Testis (tissue), 3 donors: Measurements from ENCODE around the gene ADARB1. TPM values are rescaled to one million over a fixed set of nuclear protein-coding genes. Genes with fewer than 3 reads are reported as not detected.

ENCODE experiments used
- DNase-seq: peaks from one replicate; pipeline ENCODE4 v3.0.0-alpha.2; 2019
- H3K27ac ChIP-seq, 2 donors: fragments of 200-600 bp; sonication (generic); one replicate each; pipeline ENCODE4 v1.5.1; 2019
- H3K27me3 ChIP-seq: fragments of 200-600 bp; sonication (generic); one replicate; pipeline ENCODE4 v1.5.1; 2019
- H3K36me3 ChIP-seq: fragments of 200-600 bp; sonication (generic); one replicate; pipeline ENCODE4 v1.5.1; 2017; ENCODE audit warnings: low read depth; ENCODE audit errors: missing control alignments
- H3K4me1 ChIP-seq: fragments of 200-600 bp; sonication (generic); one replicate; pipeline ENCODE4 v1.5.1; 2019
- H3K4me3 ChIP-seq, 2 donors: fragments of 200-600 bp; sonication (generic); one replicate each; pipeline ENCODE4 v1.5.1; 2017 to 2019
- H3K9me3 ChIP-seq: fragments of 200-600 bp; sonication (generic); one replicate; pipeline ENCODE4 v1.5.1; 2017
- CTCF ChIP-seq, 3 experiments: fragments of 450-650 bp in 2 of 3; fragments of 200-600 bp in 1 of 3; sonication (generic) in 1 of 3; IDR thresholded peaks; one replicate each; pipeline ENCODE4 v1.5.1; 2016 to 2019; ENCODE audit warnings: antibody characterized with exemption in 3 of 3, mild to moderate bottlenecking in 2 of 3, moderate library complexity in 1 of 3
- POLR2A ChIP-seq: fragments of 450-650 bp; IDR thresholded peaks from one replicate; pipeline ENCODE4 v1.6.1; 2017; ENCODE audit warnings: antibody characterized with exemption, mild to moderate bottlenecking, moderate library complexity
- WGBS, 2 donors: methylation state at CpG; one replicate each; pipeline ENCODE4 v1.1.5; 2018; 5-methylcytosine and 5-hydroxymethylcytosine counted together
- intact Hi-C: fragments of 100-400 bp; cut with DNase I; formaldehyde crosslinking; loops from one replicate; pipeline ENCODE4 v1.15.1; 2023; ENCODE audit warnings: low total_unique reads
- polyA plus RNA-seq: library from polyadenylated mRNA; stranded (reverse); fragments of 350-450 nt; fragmentation: Illumina TruSeq; extraction: RNeasy Lipid Tissue Mini Kit (QIAGEN cat#74804); gene quantifications from one replicate; pipeline ENCODE4 v1.2.3, GENCODE V29; 2014; ENCODE audit warnings: low read depth, low replicate concordance; ENCODE audit not compliant: insufficient read depth
- total RNA-seq, 2 donors: library from RNA; depleted of rRNA; stranded (reverse); fragments of >200 nt; gene quantifications; one replicate each; pipeline ENCODE4 v1.2.3, GENCODE V29; 2016

ADARB1 gene
- total and polyA plus RNA-seq, 3 donors from 2014 or later: 17.6 to 23.0 (median 17.6) TPM

- Histone ChIP-seq H3K4me1 (peaks cover 6% of the 10 kb centered on the region), H3K36me3 (no peaks in the 10 kb centered on the region), H3K27me3 (no peaks in the 10 kb centered on the region), H3K4me3 (peak overlapping the region; percentile 9 to 45), H3K27ac (no peak overlapping the region), H3K9me3 (no peaks in the 10 kb centered on the region)
- no peak for DNase-seq
- intact Hi-C loops: no loop called here
- no peak for TF ChIP-seq POLR2A
- no peak for TF ChIP-seq CTCF (IDR thresholded peaks at IDR 0.05)
- 85% methylated on average over 36 of the region's 40 CpGs; no CpG with 5 or more reads in 1 of the 2 donors for WGBS, 2 donors
These were observed 26.5 kb downstream of the ADARB1 start for GRCh38 chr21:45100866-45101265.

GRCh38 chr21:45102391-45102932, 28.1 kb downstream of the ADARB1 start:
- no peak overlapping the region for H3K27ac ChIP-seq
- peaks cover 6% of the 10 kb centered on the region for H3K4me1 ChIP-seq
- no peak for TF ChIP-seq CTCF (IDR thresholded peaks at IDR 0.05)
- no peak for TF ChIP-seq POLR2A
- no peaks in the 10 kb centered on the region for H3K27me3 ChIP-seq
- DNase-seq: no peak
- no peak overlapping the region for H3K4me3 ChIP-seq
- no peaks in the 10 kb centered on the region for H3K9me3 ChIP-seq
- WGBS, 2 donors: 49 to 81% methylated on average over 2 of the region's 2 CpGs
- intact Hi-C loops: no loop called here
- H3K36me3 ChIP-seq: no peaks in the 10 kb centered on the region

- WGBS, 2 donors: 76 to 83% methylated on average over 9 of the region's 9 CpGs
- Histone ChIP-seq H3K4me3 (no peak overlapping the region), H3K36me3 (no peaks in the 10 kb centered on the region), H3K4me1 (peaks cover 7% of the 10 kb centered on the region), H3K27ac (no peak overlapping the region), H3K27me3 (no peaks in the 10 kb centered on the region), H3K9me3 (no peaks in the 10 kb centered on the region)
- no peak for DNase-seq
- intact Hi-C loops: no loop called here
- TF ChIP-seq CTCF (IDR thresholded peaks at IDR 0.05): no peak
- no peak for TF ChIP-seq POLR2A
These were observed 29.7 kb downstream of the ADARB1 start for GRCh38 chr21:45103971-45104520.

- Histone ChIP-seq H3K27ac (no peak overlapping the region), H3K4me1 (peaks cover 9% of the 10 kb centered on the region), H3K27me3 (no peaks in the 10 kb centered on the region), H3K9me3 (no peaks in the 10 kb centered on the region), H3K36me3 (no peaks in the 10 kb centered on the region), H3K4me3 (no peak overlapping the region)
- WGBS, 2 donors: 37 to 45% methylated on average over 3 of the region's 3 CpGs
- peak; percentile 54 for DNase-seq
- TF ChIP-seq POLR2A (no peak), CTCF (IDR thresholded peaks at IDR 0.05) (no peak)
- intact Hi-C loops: no loop called here
These were observed 30.2 kb downstream of the ADARB1 start for GRCh38 chr21:45104560-45104959.

GRCh38 chr21:45105906-45106485, 31.6 kb downstream of the ADARB1 start:
- H3K4me3 ChIP-seq: no peak overlapping the region
- no peaks in the 10 kb centered on the region for H3K27me3 ChIP-seq
- H3K36me3 ChIP-seq: no peaks in the 10 kb centered on the region
- no peaks in the 10 kb centered on the region for H3K9me3 ChIP-seq
- H3K27ac ChIP-seq: no peak overlapping the region
- TF ChIP-seq POLR2A: no peak
- no peak for TF ChIP-seq CTCF (IDR thresholded peaks at IDR 0.05)
- no peak for DNase-seq
- H3K4me1 ChIP-seq: peaks cover 9% of the 10 kb centered on the region
- intact Hi-C loops: no loop called here
- 44 to 56% methylated on average over 7 of the region's 7 CpGs for WGBS, 2 donors
